GM19035 (cell line): ENCODE results near the gene PYGO2.
A peak's percentile ranks its signal among the peaks of the same experiment; 100 is the strongest.

Source experiments
- ATAC-seq: cut with Tn5 transposase; IDR thresholded peaks from one replicate; pipeline ENCODE4 v1.9.1; 2021; ENCODE audit not compliant: unreplicated experiment

Gene PYGO2, protein sequence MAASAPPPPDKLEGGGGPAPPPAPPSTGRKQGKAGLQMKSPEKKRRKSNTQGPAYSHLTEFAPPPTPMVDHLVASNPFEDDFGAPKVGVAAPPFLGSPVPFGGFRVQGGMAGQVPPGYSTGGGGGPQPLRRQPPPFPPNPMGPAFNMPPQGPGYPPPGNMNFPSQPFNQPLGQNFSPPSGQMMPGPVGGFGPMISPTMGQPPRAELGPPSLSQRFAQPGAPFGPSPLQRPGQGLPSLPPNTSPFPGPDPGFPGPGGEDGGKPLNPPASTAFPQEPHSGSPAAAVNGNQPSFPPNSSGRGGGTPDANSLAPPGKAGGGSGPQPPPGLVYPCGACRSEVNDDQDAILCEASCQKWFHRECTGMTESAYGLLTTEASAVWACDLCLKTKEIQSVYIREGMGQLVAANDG

GRCh38 chr1:154961207-154962155, at the start of gene PYGO2:
Gene PYGO2 (minus strand): TSS chr1:154961782. CDS start chr1:154961576, 206 bp downstream.
- ATAC-seq, result peak; percentile 79

GRCh38 chr1:155011004-155011416, 49.4 kb upstream of the PYGO2 start:
- ATAC-seq, result no peak

GRCh38 chr1:155010211-155010918, 48.8 kb upstream of the PYGO2 start:
- ATAC-seq, result no peak

GRCh38 chr1:155009742-155010141, 48.2 kb upstream of the PYGO2 start:
- no peak for ATAC-seq

GRCh38 chr1:155009221-155009711, 47.7 kb upstream of the PYGO2 start:
- ATAC-seq, result no peak

- no peak for ATAC-seq
Observed at GRCh38 chr1:155008015-155008941, 46.7 kb upstream of the PYGO2 start.

- no peak for ATAC-seq
Observed at GRCh38 chr1:155007251-155007828, 45.8 kb upstream of the PYGO2 start.

GRCh38 chr1:155006601-155007101, 45.1 kb upstream of the PYGO2 start:
- ATAC-seq, result no peak

DNA sequence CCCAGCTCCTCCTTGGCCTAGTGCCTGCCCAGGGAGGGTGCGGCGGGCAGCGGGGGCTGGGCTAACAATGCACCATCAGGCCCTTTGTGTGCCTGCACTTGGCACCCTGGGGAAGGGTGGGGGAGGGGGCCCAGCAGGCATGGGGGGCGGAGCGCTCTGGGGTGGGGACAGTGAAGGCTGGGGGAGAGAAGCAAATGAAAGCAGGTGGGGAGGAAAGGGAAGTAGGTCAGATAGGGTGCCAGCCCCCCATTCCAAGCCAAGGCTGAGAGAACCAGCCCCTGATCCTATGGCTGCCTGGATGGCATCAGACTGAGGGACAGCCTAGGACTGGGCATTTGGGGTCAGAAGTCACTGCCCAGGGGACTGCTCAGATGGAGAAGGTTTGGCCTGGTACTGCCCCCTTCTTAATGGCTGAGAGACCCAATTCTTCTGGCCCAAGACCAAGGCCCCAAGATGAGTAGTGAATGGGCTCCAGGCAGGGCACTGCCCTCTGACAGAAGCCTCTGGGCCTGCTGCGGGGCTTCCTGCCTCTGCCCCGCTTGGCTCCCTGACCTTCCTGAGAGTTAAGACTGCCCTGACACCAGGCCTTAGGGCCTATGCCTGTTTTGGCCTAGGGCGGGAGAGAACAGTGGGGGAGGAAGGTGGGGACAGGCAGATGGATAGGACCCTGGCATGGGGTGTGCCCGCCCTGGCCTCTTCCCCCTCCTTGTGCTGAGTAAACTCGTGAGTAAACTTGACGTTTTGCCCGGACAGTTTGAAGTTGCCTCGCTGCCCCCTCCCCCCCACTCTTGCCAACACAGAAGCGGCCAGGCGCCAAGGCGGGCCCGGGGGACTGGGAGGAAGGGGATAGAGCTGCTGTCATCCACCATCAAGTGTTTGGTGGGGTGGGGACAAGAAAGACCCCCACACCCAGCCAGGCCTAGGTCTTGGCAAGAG, 43.8 kb upstream of the PYGO2 start:
- ATAC-seq, result no peak

- ATAC-seq, result no peak
Observed at GRCh38 chr1:155004352-155005075, 42.9 kb upstream of the PYGO2 start.

DNA sequence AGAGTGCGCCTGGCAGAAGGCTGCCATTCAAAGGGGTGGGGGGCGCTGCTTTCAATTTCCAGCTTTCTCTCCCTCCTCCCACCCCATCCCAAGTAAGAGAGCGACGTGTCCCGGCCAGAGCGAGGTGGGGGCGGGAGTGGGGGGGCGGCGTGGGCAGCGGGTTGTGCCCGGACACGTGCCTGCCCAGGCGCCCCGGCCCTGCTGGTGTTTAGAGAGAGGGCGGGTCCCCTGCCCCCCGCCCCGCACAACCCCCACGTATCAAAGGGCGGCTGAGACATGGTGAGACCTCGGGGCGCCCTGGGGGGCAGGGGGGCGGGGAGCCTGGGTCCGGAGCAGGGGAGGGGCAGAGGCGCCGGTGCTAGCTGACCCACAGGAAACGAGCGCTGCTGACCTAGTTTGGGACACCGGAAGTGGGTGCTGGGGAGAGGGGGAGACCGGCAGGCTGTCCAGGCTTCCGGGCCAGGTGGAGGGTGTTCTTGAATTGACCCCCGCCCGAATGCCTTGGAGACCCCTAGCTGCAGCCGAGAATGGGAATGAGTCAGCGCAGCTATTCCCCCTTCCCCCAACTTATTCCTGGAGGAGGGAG, 42.3 kb upstream of the PYGO2 start:
- ATAC-seq, result no peak

- ATAC-seq, result no peak
Observed at GRCh38 chr1:155003227-155003765, 41.7 kb upstream of the PYGO2 start.

- peak; percentile 2 for ATAC-seq
Observed at GRCh38 chr1:155002464-155003226, 41.1 kb upstream of the PYGO2 start, which contains the start of gene ZBTB7B. Gene ZBTB7B (plus strand): TSS chr1:155002802. CDS start chr1:155014661, 11,859 bp downstream.

- peak; percentile 58 for ATAC-seq
Observed at GRCh38 chr1:155001675-155002463, 40.3 kb upstream of the PYGO2 start.

DNA sequence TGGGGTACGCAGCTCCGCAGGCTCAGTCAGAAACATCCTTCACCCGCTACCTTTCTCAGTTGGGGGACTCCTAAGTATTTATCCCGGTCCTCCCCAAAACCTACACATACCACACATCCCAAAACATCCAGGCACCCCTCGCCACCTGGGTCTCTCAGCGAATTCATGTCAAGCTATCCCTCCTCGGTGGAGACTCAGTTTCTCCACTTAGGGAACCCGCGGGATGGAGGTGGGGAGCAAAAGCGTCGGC, 39.8 kb upstream of the PYGO2 start:
- ATAC-seq, result no peak
